IMR-90 (cell line): Measurements from ENCODE around the gene DHRS3. TPM values are rescaled to one million over a fixed set of nuclear protein-coding genes. Genes with fewer than 3 reads are reported as not detected.
A peak's percentile ranks its signal among the peaks of the same experiment; 100 is the strongest.

Experiments used
- ATAC-seq: fragments of 200-7000 bp; cut with Tn5 transposase; 2 replicates; pipeline ENCODE4 v1.9.1; 2020; ENCODE audit warnings: low read depth, mild to moderate bottlenecking, moderate library complexity
- BruUV-seq: library from RNA; stranded (reverse); fragments of 400-500 nt; replicated peaks from 2 replicates; lab custom pipeline; 2021; lab: Mats Ljungman, UMichigan
- CTCF ChIA-PET: fragments of 300-600 bp; formaldehyde crosslinking; extraction: SDS; loops from one replicate; lab custom pipeline; 2021; ENCODE audit warnings: antibody characterized with exemption; lab: Yijun Ruan, JAX
- POLR2A ChIA-PET: fragments of 300-600 bp; sonication (Branson Sonifier 250); formaldehyde crosslinking; loops from one replicate; lab custom pipeline; 2022; ENCODE audit warnings: antibody characterized with exemption; ENCODE audit not compliant: unreplicated experiment; lab: Charles Lee
- DNase-seq: peaks from one replicate; pipeline ENCODE4 v3.0.0; 2013
- H2AFZ ChIP-seq: replicated peaks from 2 replicates; pipeline ENCODE3; 2013; ENCODE audit warnings: low read length, mild to moderate bottlenecking; ENCODE audit not compliant: poor library complexity
- H2AK5ac ChIP-seq: 2 replicates; pipeline ENCODE4 v1.6.1; 2013; ENCODE audit warnings: low read depth, low read length, inconsistent platforms
- H2AK9ac ChIP-seq: replicated peaks from 2 replicates; pipeline ENCODE3; 2013; ENCODE audit warnings: mild to moderate bottlenecking, low read depth, low read length, moderate library complexity; ENCODE audit not compliant: poor library complexity
- H2BK120ac ChIP-seq: 2 replicates; pipeline ENCODE4 v1.6.1; 2013; ENCODE audit warnings: low read depth, low read length, inconsistent platforms
- H2BK15ac ChIP-seq: 3 replicates; pipeline ENCODE4 v1.6.1; 2013; ENCODE audit warnings: low read depth, low read length, inconsistent platforms
- H2BK20ac ChIP-seq: 2 replicates; pipeline ENCODE4 v1.6.1; 2013; ENCODE audit warnings: low read depth, mild to moderate bottlenecking, inconsistent platforms, low read length, moderate library complexity
- H2BK5ac ChIP-seq: 2 replicates; pipeline ENCODE4 v1.6.1; 2013; ENCODE audit warnings: mild to moderate bottlenecking, low read depth, low read length, inconsistent platforms; ENCODE audit not compliant: poor library complexity, severe bottlenecking
- H3K14ac ChIP-seq: replicated peaks from 2 replicates; pipeline ENCODE4 v1.6.1; 2013; ENCODE audit warnings: low read depth, low read length, inconsistent platforms
- H3K18ac ChIP-seq: 2 replicates; pipeline ENCODE4 v1.6.1; 2013; ENCODE audit warnings: low read depth, low read length, control low read depth
- H3K23ac ChIP-seq: 2 replicates; pipeline ENCODE4 v1.6.1; 2013; ENCODE audit warnings: low read depth, low read length, inconsistent platforms
- H3K27ac ChIP-seq: 2 replicates; pipeline ENCODE4 v1.5.1; 2013; ENCODE audit warnings: mild to moderate bottlenecking, control low read depth, low read length; ENCODE audit not compliant: insufficient read depth
- H3K27me3 ChIP-seq: 2 replicates; pipeline ENCODE4 v1.6.1; 2013; ENCODE audit warnings: low read length; ENCODE audit not compliant: control insufficient read depth, insufficient read depth
- H3K36me3 ChIP-seq: 2 replicates; pipeline ENCODE4 v1.6.1; 2013; ENCODE audit warnings: low read length, mixed read lengths; ENCODE audit not compliant: control insufficient read depth, insufficient read depth
- H3K4ac ChIP-seq: 2 replicates; pipeline ENCODE4 v1.6.1; 2013; ENCODE audit warnings: low read depth, low read length, inconsistent platforms
- H3K4me1 ChIP-seq: 2 replicates; pipeline ENCODE4 v1.6.1; 2013; ENCODE audit warnings: low read length, mixed read lengths; ENCODE audit not compliant: control insufficient read depth, insufficient read depth
- H3K4me2 ChIP-seq: 2 replicates; pipeline ENCODE4 v1.6.1; 2013; ENCODE audit warnings: low read depth, mild to moderate bottlenecking, control low read depth, low read length, moderate library complexity
- H3K4me3 ChIP-seq: 2 replicates; pipeline ENCODE4 v1.5.1; 2013; ENCODE audit warnings: low read depth, mild to moderate bottlenecking, control low read depth, low read length, moderate library complexity; ENCODE audit not compliant: insufficient read depth
- H3K56ac ChIP-seq: 2 replicates; pipeline ENCODE4 v1.6.1; 2013; ENCODE audit warnings: low read length, inconsistent platforms; ENCODE audit not compliant: insufficient read depth; ENCODE audit errors: extremely low read depth
- H3K79me1 ChIP-seq, 2 experiments: 2 replicates each; pipeline ENCODE4 v1.6.1; 2013; ENCODE audit warnings: low read length in 2 of 2, inconsistent platforms in 1 of 2, low read depth in 1 of 2
- H3K9ac ChIP-seq: 2 replicates; pipeline ENCODE4 v1.6.1; 2013; ENCODE audit warnings: low read depth, low read length, control low read depth
- H3K9me1 ChIP-seq: 2 replicates; pipeline ENCODE4 v1.6.1; 2013; ENCODE audit warnings: low read length, inconsistent platforms; ENCODE audit not compliant: insufficient read depth
- H3K9me3 ChIP-seq: 2 replicates; pipeline ENCODE4 v1.6.1; 2013; ENCODE audit warnings: low read length; ENCODE audit not compliant: control insufficient read depth, insufficient read depth
- H4K20me1 ChIP-seq: 2 replicates; pipeline ENCODE4 v1.6.1; 2013; ENCODE audit warnings: low read length, inconsistent platforms; ENCODE audit not compliant: insufficient read depth
- H4K5ac ChIP-seq: 2 replicates; pipeline ENCODE4 v1.6.1; 2013; ENCODE audit warnings: mild to moderate bottlenecking, low read depth, low read length, control low read depth
- H4K8ac ChIP-seq, 2 experiments: 2 replicates each; pipeline ENCODE4 v1.6.1; 2013; ENCODE audit warnings: low read depth in 2 of 2, low read length in 2 of 2, control low read depth in 1 of 2, inconsistent platforms in 1 of 2
- H4K91ac ChIP-seq: 2 replicates; pipeline ENCODE4 v1.6.1; 2013; ENCODE audit warnings: low read depth, low read length, inconsistent platforms; ENCODE audit not compliant: insufficient read depth
- BHLHE40 ChIP-seq: fragments of 150-350 bp; IDR thresholded peaks from 2 replicates; pipeline ENCODE4 v1.6.1; 2016; ENCODE audit warnings: mild to moderate bottlenecking, low read depth, low read length
- CEBPB ChIP-seq: IDR thresholded peaks from 2 replicates; pipeline ENCODE4 v1.6.1; 2012; ENCODE audit warnings: low read depth, low read length, improper control_type of control experiment
- CHD1 ChIP-seq: IDR thresholded peaks from 2 replicates; pipeline ENCODE4 v1.6.1; 2012; ENCODE audit warnings: low read depth, low read length, improper control_type of control experiment
- CTCF ChIP-seq: conservative IDR thresholded peaks from 2 replicates; pipeline ENCODE4 v1.5.1; 2012; ENCODE audit warnings: mild to moderate bottlenecking, low read depth, low read length, improper control_type of control experiment
- ELK1 ChIP-seq: fragments of 150-350 bp; IDR thresholded peaks from 2 replicates; pipeline ENCODE4 v1.6.1; 2016; ENCODE audit warnings: low read depth, mild to moderate bottlenecking, low read length, moderate library complexity, borderline replicate concordance
- FOS ChIP-seq: fragments of 150-350 bp; IDR thresholded peaks from 2 replicates; pipeline ENCODE4 v1.6.1; 2016; ENCODE audit warnings: low read depth, low read length
- MAFK ChIP-seq: IDR thresholded peaks from 2 replicates; pipeline ENCODE4 v1.6.1; 2012; ENCODE audit warnings: low read depth, low read length, improper control_type of control experiment
- MAZ ChIP-seq: IDR thresholded peaks from 2 replicates; pipeline ENCODE4 v1.6.1; 2012; ENCODE audit warnings: low read depth, mild to moderate bottlenecking, low read length, improper control_type of control experiment, moderate library complexity, borderline replicate concordance
- MXI1 ChIP-seq: IDR thresholded peaks from 2 replicates; pipeline ENCODE4 v1.6.1; 2012; ENCODE audit warnings: low read depth, mild to moderate bottlenecking, low read length, moderate library complexity, borderline replicate concordance
- NFE2L2 ChIP-seq: fragments of 150-350 bp; IDR thresholded peaks from 2 replicates; pipeline ENCODE4 v1.6.1; 2016; ENCODE audit warnings: low read depth, mild to moderate bottlenecking, low read length
- POLR2A ChIP-seq: IDR thresholded peaks from 2 replicates; pipeline ENCODE4 v1.6.1; 2012; ENCODE audit warnings: mild to moderate bottlenecking, low read depth, low read length
- RAD21 ChIP-seq: IDR thresholded peaks from 2 replicates; pipeline ENCODE4 v1.6.1; 2012; ENCODE audit warnings: low read length, improper control_type of control experiment
- RFX5 ChIP-seq: IDR thresholded peaks from 2 replicates; pipeline ENCODE4 v1.8.0; 2012; ENCODE audit warnings: low read depth, mild to moderate bottlenecking, low read length, moderate library complexity
- SMC3 ChIP-seq: fragments of 150-350 bp; IDR thresholded peaks from 2 replicates; pipeline ENCODE4 v1.6.1; 2016; ENCODE audit warnings: low read depth, mild to moderate bottlenecking, antibody characterized with exemption, low read length, moderate library complexity
- USF2 ChIP-seq: fragments of 150-350 bp; IDR thresholded peaks from 2 replicates; pipeline ENCODE4 v1.6.1; 2017; ENCODE audit warnings: mild to moderate bottlenecking, antibody characterized with exemption, low read length, low read depth
- WGBS, 2 experiments: methylation state at CpG; one replicate each; pipeline versions ENCODE4 v1.1.5 to v1.1.7; 2013; ENCODE audit warnings: missing lambda C conversion rate in 2 of 2; ENCODE audit not compliant: insufficient read length in 1 of 2; ENCODE audit errors: extremely low coverage in 2 of 2; 5-methylcytosine and 5-hydroxymethylcytosine counted together
- dilution Hi-C: fragments of 300-500 bp; cut with HindIII; formaldehyde crosslinking; loops from one replicate; pipeline ENCODE4 v1.14.3; 2018; ENCODE audit warnings: low sequenced_read_pairs; ENCODE audit not compliant: unreplicated experiment
- in situ Hi-C: fragments of 300-500 bp; cut with MboI; formaldehyde crosslinking; loops from 3 replicates; pipeline ENCODE4 v1.14.3; 2019; ENCODE audit warnings: low sequenced_read_pairs, inconsistent platforms, mixed read lengths
- intact Hi-C: fragments of 100-400 bp; cut with micrococcal nuclease; formaldehyde crosslinking; loops from 2 replicates; pipeline ENCODE4 v1.10.0; 2022
- polyA plus RNA-seq, 3 experiments: library from polyadenylated mRNA; depleted of rRNA; stranded (reverse); fragments of >200 nt; gene quantifications; 2 replicates each; pipeline ENCODE4 v1.2.3, GENCODE V29; 2012; ENCODE audit warnings: low replicate concordance in 1 of 3
- total RNA-seq: library from RNA; depleted of rRNA; stranded (reverse); fragments of >200 nt; gene quantifications from 2 replicates; pipeline ENCODE4 v1.2.3, GENCODE V29; 2012

Gene DHRS3
- total and polyA plus RNA-seq, 2 of the 4 experiments (the other 2 are of a cell fraction), result 11.2 to 14.5 TPM

- DNase-seq (peak; percentile 28), ATAC-seq (peak; percentile 72)
- H3K4ac ChIP-seq, result no peak overlapping the region
- H2AK9ac ChIP-seq, result no peak overlapping the region
- no peak overlapping the region for H2BK15ac ChIP-seq
- no peak overlapping the region for H2BK20ac ChIP-seq
- no peak overlapping the region for H3K18ac ChIP-seq
- intact Hi-C loops (no loop called here), in situ Hi-C loops (no loop called here), dilution Hi-C loops (no loop called here)
- H4K5ac ChIP-seq, result no peak overlapping the region
- no peak overlapping the region for H3K14ac ChIP-seq
- WGBS, 2 experiments, result 64% methylated on average over 8 of the region's 15 CpGs; no CpG with 5 or more reads in 1 of the 2 experiments
- no peak overlapping the region for H3K4me3 ChIP-seq
- no peaks in the 10 kb centered on the region for H3K9me1 ChIP-seq
- no peak overlapping the region for H3K27ac ChIP-seq
- peaks cover 19% of the 10 kb centered on the region for H3K9me3 ChIP-seq
- no peak overlapping the region for H3K9ac ChIP-seq
- no peak overlapping the region for H2BK120ac ChIP-seq
- CTCF ChIA-PET, result no interaction called here
- no peak overlapping the region for H4K91ac ChIP-seq
- H3K36me3 ChIP-seq, result no peaks in the 10 kb centered on the region
- H3K56ac ChIP-seq, result no peak overlapping the region
- H4K8ac ChIP-seq, result no peak overlapping the region
- H2BK5ac ChIP-seq, result no peak overlapping the region
- no peak overlapping the region for H3K23ac ChIP-seq
- H3K27me3 ChIP-seq, result peaks cover 15% of the 10 kb centered on the region
- no peak overlapping the region for H2AFZ ChIP-seq
- peaks cover 3% of the 10 kb centered on the region; the same call in 1 of the 2 replicates for H3K4me1 ChIP-seq
- BruUV-seq, result no TSS peak
- no peaks in the 10 kb centered on the region for H4K20me1 ChIP-seq
- H2AK5ac ChIP-seq, result no peak overlapping the region
- no peaks in the 10 kb centered on the region for H3K79me1 ChIP-seq
- POLR2A ChIA-PET, result no interaction called here
- no peak for TF ChIP-seq ELK1
- no peak for TF ChIP-seq MAZ
- TF ChIP-seq RFX5, result no peak
- no peak for TF ChIP-seq NFE2L2
- TF ChIP-seq MAFK, result no peak
- no peak for TF ChIP-seq MXI1
- TF ChIP-seq RAD21, result no peak
- TF ChIP-seq USF2, result no peak
- no peak for TF ChIP-seq POLR2A
- TF ChIP-seq CTCF, result no peak
- no peak for TF ChIP-seq FOS
- TF ChIP-seq CHD1, result no peak
- TF ChIP-seq BHLHE40, result no peak
- TF ChIP-seq SMC3, result no peak
- TF ChIP-seq CEBPB, result no peak
- H3K4me2 ChIP-seq, result no peak overlapping the region
These were observed 18.3 kb upstream of the DHRS3 start for GRCh38 chr1:12636098-12636950.
